Chondrocyte (in vitro differentiated cells): Measurements from ENCODE around the gene GAMT. TPM values are rescaled to one million over a fixed set of nuclear protein-coding genes. Genes with fewer than 3 reads are reported as not detected.

Experiments used
- DNase-seq: peaks from one replicate; pipeline ENCODE4 v3.0.0; 2021; ENCODE audit warnings: mixed read lengths, low spot score
- H3K27ac Mint-ChIP-seq: one replicate; pipeline ENCODE4 v1.8.0; 2021; ENCODE audit warnings: mild to moderate bottlenecking, moderate library complexity, mixed read lengths; ENCODE audit not compliant: unreplicated experiment
- H3K27me3 Mint-ChIP-seq: 2 replicates; pipeline ENCODE4 v1.8.0; 2021; ENCODE audit warnings: low read depth, mixed read lengths
- H3K36me3 Mint-ChIP-seq: 2 replicates; pipeline ENCODE4 v1.8.0; 2021; ENCODE audit warnings: low read depth, mixed read lengths
- H3K4me1 Mint-ChIP-seq: 2 replicates; pipeline ENCODE4 v1.8.0; 2021; ENCODE audit warnings: low read depth, mild to moderate bottlenecking, mixed read lengths
- H3K4me3 Mint-ChIP-seq: one replicate; pipeline ENCODE4 v1.8.0; 2021; ENCODE audit warnings: mild to moderate bottlenecking, moderate library complexity, mixed read lengths; ENCODE audit not compliant: unreplicated experiment
- H3K9me3 Mint-ChIP-seq: 2 replicates; pipeline ENCODE4 v1.8.0; 2021; ENCODE audit warnings: low read depth, mixed read lengths
- CTCF ChIP-seq: fragments of 200-600 bp; sonication (generic); IDR thresholded peaks from 2 replicates; pipeline ENCODE4 v1.5.0; 2021; ENCODE audit warnings: antibody characterized with exemption, mild to moderate bottlenecking, moderate library complexity
- long read RNA-seq: library from polyadenylated mRNA; stranded (forward); transcript quantifications from one replicate; pipeline ENCODE4 v2.0.0, GENCODE V29; 2021
- total RNA-seq: library from RNA; stranded (reverse); gene quantifications from 3 replicates; pipeline ENCODE4 v1.2.1, GENCODE V29; 2021

Gene GAMT
- 30.1 to 34.3 TPM (median 32.5 TPM) in 3 replicates for total RNA-seq
- long read RNA-seq, transcript GAMT-201 (6 exons, 1,121 nt): major isoform, 43 of 52 reads
- long read RNA-seq, partial matches to known transcripts: 3 of 52 reads
- long read RNA-seq, other reads (novel, unspliced or antisense): 3 of 52 reads

- no peaks in the 10 kb centered on the region for H3K36me3 Mint-ChIP-seq
- no peak for DNase-seq
- H3K4me1 Mint-ChIP-seq: peaks cover 6% of the 10 kb centered on the region
- H3K9me3 Mint-ChIP-seq: no peaks in the 10 kb centered on the region
- H3K27ac Mint-ChIP-seq: peak within 1 kb of the TSS; percentile 36
- peak within 1 kb of the TSS; percentile 69 for H3K4me3 Mint-ChIP-seq
- TF ChIP-seq CTCF: peak; percentile 80
- H3K27me3 Mint-ChIP-seq: no peaks in the 10 kb centered on the region
Observed at GRCh38 chr19:1401138-1401888, at the start of gene GAMT. TSS of gene GAMT (minus strand) at chr19:1401542. CDS start at chr19:1401476, 66 bp downstream.

- Mint-ChIP-seq H3K4me3 (peak within 1 kb of the TSS; percentile 60), H3K27ac (no peak within 1 kb of the TSS), H3K27me3 (peaks cover 22% of the 10 kb centered on the region), H3K36me3 (peaks cover 2% of the 10 kb centered on the region), H3K4me1 (peaks cover 25% of the 10 kb centered on the region), H3K9me3 (no peaks in the 10 kb centered on the region)
- no peak for TF ChIP-seq CTCF
- DNase-seq: no peak
Observed at GRCh38 chr19:1449467-1450442, 48.4 kb upstream of the GAMT start, which contains the start of gene APC2. TSS of gene APC2 (plus strand) at chr19:1450121. CDS start at chr19:1453002, 2,881 bp downstream.

- Mint-ChIP-seq H3K27ac (no peak overlapping the region), H3K9me3 (no peaks in the 10 kb centered on the region), H3K36me3 (peaks cover 2% of the 10 kb centered on the region), H3K27me3 (peaks cover 19% of the 10 kb centered on the region), H3K4me3 (no peak overlapping the region), H3K4me1 (peaks cover 25% of the 10 kb centered on the region)
- no peak for DNase-seq
- TF ChIP-seq CTCF: no peak
Observed at GRCh38 chr19:1447944-1448343, 46.6 kb upstream of the GAMT start.

GRCh38 chr19:1447504-1447903, 46.2 kb upstream of the GAMT start:
- Mint-ChIP-seq H3K36me3 (peaks cover 2% of the 10 kb centered on the region), H3K4me1 (peaks cover 25% of the 10 kb centered on the region), H3K27me3 (peaks cover 19% of the 10 kb centered on the region), H3K9me3 (no peaks in the 10 kb centered on the region), H3K27ac (no peak overlapping the region), H3K4me3 (no peak overlapping the region)
- no peak for TF ChIP-seq CTCF
- no peak for DNase-seq
